GM12878 (cell line): Measurements from ENCODE around the gene CASS4.

Source experiments
- NRF1 ChIP-seq: conservative IDR thresholded peaks from 2 replicates; pipeline ENCODE4 v1.6.1; 2011; ENCODE audit warnings: mild to moderate bottlenecking, low read depth, low read length, improper control_type of control experiment
- TAF1 ChIP-seq: IDR thresholded peaks from 2 replicates; pipeline ENCODE4 v1.6.1; 2011; ENCODE audit warnings: mild to moderate bottlenecking, low read depth, low read length, borderline replicate concordance

- TF ChIP-seq TAF1: no peak
- no peak for TF ChIP-seq NRF1
These were observed 94.0 kb downstream of the CASS4 start for GRCh38 chr20:56506103-56506502.
